ENCODE measurements around the gene MACROD1.

The MACROD1 gene

DNA sequence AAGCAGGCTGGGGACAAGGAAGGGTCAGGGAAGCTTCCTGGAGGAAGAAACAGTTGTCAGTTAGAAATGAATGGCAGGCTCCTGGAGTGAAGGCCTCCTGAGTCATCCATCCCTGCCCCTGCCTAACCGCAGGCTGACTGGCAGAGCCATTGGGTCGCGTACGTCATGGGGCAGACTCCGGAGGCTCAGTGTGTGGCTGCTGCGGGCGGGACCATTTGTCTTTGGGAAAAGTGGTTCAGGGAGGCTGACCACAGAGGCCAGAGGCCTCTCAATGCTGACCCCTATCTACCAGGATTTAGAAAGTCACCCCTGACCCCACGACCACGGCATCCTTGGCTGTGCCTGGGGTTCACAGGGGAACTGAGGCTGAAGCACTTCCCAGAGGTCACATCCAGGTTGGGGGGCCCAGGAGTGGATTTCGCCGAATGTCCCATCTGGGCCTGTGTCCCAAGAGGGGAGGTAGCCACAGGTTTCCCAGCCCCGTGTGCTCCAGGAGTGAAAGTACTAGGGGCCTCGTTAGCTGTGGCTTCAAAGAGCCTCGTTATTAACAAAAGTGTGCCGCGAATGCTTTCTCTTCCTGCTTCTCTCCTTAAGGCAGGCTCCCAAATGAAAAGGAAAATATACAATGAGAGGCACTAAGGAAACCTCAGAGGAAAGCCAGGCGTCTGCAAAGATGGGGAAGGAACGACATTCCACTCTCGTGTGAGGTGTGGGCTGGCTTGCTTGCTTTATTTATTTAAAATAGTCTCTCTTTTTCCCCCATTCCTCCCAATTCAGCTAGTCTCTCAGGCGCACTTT, 71.3 kb downstream of the MACROD1 start:
- in situ Hi-C loops (cut with MboI; ENCODE audit: low sequenced_read_pairs), result no loop called here

DNA sequence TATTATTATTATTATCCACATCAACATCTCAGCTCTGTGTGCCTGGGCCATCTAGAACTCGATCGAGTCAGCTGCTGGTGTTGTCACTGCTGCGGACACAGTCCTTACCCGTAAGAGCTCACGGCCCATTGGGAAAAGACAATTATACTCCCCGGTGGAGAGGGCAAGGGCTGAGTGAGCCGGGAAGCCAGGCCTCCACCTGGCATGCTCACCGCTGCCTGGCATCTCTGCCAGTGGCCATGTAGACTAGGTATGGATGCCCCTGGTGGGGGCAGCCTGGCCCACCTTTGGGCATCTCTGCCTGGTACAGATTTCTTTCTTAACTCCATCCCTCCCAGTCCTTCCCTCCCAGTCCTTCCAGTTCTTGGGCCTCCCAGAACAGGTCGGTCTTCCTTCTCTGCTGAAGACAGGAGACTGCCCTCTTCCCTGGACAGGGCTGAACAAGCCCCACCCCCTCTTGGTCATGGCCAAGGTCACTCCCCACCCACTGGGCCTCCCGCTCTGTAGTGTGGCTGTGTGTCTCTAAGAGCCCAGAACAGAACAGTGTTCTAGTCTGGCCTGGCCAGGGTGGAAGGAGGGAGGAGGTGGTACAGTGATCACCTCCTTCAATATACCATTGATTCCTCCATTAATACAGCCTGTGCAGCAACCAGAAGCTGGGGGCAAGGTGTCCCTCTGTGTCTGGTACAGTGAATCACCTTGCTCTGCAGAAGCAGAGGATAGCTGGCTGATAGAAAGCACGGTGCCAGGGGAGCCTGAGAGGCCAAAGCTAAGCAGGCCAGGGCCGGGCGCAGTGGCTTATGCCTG, 72.5 kb downstream of the MACROD1 start:
- in situ Hi-C loops (cut with MboI; ENCODE audit: low sequenced_read_pairs), result no loop called here

DNA sequence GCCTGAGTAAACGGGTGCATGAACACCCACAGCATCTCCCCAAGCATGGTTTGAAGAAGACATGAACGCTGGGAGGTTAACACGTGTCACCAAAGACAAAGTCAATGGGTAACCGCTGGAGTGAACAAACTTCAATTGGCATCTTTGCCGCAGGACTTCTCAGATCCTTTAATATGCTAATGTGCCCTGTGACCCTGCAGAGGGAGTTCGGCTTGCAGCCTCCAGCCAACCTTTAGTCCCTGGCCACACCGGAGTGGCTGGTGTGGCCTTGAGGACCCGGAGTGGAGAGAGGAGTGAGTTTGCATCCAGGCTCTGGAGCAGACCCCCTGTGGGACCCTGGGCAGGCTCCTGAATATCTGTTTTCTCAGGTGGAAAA, 73.2 kb downstream of the MACROD1 start:
- in situ Hi-C loops (cut with MboI; ENCODE audit: low sequenced_read_pairs), result no loop called here

DNA sequence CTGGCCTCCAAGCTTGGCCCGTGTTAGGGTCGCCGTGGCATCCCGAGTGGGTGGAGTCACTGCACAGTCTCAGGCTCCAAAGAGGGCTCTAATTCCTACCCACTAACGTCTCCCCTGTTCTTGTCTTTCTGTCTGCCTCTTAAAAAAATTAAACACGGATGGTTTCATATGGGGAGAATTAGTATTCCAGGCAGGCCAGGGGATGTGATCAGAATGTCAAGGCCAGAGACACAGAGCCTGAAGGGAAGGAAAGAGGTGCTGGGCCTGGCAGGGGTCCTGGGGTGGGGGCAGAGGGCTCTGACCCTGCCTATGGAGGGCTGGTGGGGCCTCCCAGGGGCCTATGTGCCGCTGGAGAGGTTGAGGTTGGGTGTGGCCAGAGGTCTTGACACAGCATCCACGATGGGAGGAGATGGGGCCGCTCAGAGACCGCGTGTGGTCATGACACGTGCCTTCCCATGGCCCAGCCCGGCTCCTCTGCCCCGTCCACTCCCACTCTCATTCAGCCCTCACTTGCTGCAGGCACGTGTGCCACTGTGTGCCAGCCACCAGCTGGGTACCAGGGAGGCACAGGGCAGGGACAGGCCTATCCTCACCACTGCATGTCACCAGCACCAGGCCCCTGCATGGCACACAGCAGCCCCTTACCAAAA, 73.7 kb downstream of the MACROD1 start:
- in situ Hi-C loops (cut with MboI; ENCODE audit: low sequenced_read_pairs), result no loop called here

DNA sequence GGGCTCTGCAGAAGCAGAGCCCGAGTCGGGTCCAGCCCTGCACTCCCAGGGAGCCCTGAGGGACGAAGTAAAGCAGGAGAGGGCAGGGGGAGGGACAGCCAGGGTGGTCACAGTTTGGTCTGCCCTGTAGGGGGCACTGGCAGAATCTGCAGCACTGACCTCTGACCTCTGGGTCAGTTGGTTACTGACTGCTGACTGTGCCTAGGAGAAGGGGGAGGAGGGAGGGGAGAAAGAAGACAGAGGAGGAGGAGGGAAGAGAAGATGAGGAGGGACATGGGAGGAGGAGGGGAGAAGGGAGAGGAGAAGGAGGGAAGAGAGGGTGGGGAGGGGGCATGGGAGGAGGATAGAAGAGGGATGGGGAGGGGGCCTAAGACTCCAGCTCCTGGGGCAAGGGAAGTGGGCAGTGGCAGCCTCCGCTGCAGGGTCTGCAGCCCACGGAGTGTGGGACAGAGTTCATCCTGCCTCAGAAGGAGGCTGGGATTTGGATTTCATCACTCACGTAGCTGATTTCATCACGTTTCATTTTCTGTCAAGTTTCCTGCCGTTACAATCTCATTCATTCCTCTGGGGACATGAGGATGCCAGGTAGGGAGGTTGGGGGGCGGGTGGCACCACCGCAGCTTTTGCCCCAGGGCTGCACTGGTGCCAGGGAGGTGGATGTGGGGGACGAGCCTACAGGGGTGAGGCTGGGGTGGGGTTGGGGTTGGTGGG, 75.0 kb downstream of the MACROD1 start:
- in situ Hi-C loops (cut with MboI; ENCODE audit: low sequenced_read_pairs), result no loop called here

DNA sequence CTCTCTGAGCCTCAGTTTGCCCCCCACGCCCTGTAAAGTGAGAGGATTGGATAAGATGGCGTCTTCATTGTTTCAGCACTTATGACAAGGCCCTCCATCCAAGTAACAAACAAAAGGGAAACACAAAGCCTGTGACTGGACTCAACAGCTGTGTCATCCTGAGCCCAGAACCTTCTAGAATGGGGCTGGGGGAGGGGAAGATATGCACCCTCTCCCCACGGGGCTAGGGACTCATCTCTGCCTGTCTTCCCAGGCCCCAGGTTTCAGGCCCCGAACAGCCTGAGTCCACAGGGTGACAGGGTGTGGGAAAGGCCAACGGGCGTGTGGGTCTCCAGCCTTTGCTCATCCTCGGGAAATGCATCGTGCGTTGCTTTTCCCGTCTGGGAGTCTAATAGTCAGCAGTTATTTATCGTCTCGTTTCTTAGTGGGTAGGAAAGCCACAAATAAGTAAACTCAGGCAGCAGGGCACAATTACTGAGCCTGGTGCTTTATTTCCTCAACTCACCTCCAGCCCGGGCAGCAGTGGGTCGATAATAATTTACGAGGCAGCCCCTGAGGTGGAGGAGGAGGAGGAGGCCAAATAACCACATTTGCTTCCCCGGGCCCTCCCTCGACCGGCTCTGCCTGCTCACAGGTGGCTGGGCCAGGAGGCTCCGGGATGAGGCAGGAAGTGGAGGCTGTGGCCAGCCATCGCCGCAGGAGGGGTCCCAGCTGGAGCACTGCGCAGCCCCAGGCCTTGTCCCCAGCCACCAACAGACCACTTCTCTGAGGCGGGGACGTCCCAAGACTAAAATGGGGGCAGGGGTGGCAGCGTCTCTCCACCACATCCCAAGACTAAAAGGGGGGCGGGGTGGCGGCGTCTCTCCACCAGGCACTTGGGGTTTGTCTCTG, 75.8 kb downstream of the MACROD1 start:
- in situ Hi-C loops (cut with MboI; ENCODE audit: low sequenced_read_pairs), result no loop called here

DNA sequence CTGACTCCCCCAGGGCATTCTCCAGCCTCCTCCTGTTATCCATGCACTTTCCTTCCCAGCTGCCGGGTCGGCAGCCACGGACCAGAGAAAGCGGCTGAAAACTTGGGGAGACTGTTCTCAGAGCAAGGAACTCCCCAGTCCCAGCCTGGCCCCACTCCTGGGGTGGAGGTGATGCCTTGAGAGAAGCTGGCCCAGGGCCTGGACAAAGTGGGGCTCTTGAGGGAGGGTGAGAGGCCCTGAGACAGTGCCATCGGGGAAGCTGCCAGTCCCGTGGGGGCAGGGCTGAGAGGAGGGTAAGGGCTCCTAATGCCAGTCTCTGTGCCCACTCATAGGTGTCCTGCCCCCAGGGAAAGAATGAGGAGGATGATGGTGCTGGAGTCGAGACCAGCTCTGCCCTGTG, 76.4 kb downstream of the MACROD1 start:
- in situ Hi-C loops (cut with MboI; ENCODE audit: low sequenced_read_pairs), result no loop called here

DNA sequence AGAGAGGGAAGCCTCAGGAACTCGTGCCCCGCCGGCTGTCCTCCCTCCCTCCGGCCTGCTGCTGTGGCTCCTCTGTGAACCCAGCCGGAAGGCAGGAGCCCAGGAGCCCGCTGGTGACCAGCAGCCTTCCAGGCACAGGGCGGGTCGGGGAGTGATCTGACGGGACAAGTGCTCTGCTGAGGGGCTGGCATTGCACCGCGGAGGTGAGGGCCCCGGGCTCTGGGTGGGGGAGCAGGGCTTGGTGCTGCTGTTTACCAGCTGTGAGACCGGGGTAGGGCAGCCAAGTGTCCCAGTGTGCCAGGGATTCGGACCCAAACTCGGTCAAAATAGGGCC, 76.9 kb downstream of the MACROD1 start:
- in situ Hi-C loops (cut with MboI; ENCODE audit: low sequenced_read_pairs), result no loop called here

- in situ Hi-C loops (cut with MboI; ENCODE audit: low sequenced_read_pairs), result no loop called here
Observed at GRCh38 chr11:64088162-64089026, 77.5 kb downstream of the MACROD1 start.

- in situ Hi-C loops (cut with MboI; ENCODE audit: low sequenced_read_pairs), result no loop called here
Observed at GRCh38 chr11:64086258-64087123, 79.4 kb downstream of the MACROD1 start.

- in situ Hi-C loops (cut with MboI; ENCODE audit: low sequenced_read_pairs), result no loop called here
Observed at GRCh38 chr11:64085906-64086257, 80.0 kb downstream of the MACROD1 start.

- in situ Hi-C loops (cut with MboI; ENCODE audit: low sequenced_read_pairs), result no loop called here
Observed at GRCh38 chr11:64084951-64085710, 80.8 kb downstream of the MACROD1 start.

- in situ Hi-C loops (cut with MboI; ENCODE audit: low sequenced_read_pairs), result no loop called here
Observed at GRCh38 chr11:64084146-64084950, 81.6 kb downstream of the MACROD1 start.

DNA sequence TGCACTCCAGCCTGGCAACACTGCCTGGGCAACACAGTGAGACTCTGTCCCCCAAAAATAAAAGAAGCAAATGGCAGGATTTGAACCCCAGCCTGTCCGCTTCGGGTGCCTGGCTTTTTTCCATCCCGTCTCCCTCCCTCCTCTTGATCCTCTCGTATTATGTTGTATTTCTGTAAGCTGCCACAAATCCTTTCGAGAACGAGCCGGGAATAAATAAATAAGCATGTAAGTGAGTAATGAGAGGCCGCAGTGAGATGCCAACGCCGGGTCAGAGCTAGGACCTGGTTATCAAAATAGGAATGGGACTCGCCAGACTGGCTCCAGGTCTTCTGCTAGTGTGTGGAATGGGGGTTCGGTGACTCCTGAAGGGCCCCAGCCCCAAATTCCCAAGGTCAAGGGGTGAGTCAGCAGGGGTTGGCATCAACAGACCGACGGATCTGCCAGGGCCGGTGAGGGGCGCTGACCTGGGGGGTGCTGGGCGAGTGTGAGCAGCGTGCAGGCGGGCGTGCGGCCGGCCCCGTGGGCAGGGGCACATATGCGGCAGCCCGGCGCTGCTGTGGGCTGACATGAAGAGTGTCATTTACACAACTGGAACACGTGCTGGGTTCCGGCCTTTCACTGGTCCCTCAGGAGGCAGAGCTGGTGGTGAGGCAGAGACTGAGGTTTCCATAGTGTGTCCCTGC, 82.4 kb downstream of the MACROD1 start:
- in situ Hi-C loops (cut with MboI; ENCODE audit: low sequenced_read_pairs), result no loop called here

- in situ Hi-C loops (cut with MboI; ENCODE audit: low sequenced_read_pairs), result no loop called here
Observed at GRCh38 chr11:64081745-64082442, 84.0 kb downstream of the MACROD1 start.

GRCh38 chr11:64080390-64080789, 85.5 kb downstream of the MACROD1 start:
- in situ Hi-C loops (cut with MboI; ENCODE audit: low sequenced_read_pairs), result no loop called here

All from hTERT RPE-1 (cell line).